Subcutaneous adipose tissue (tissue), 4 donors: ENCODE results near the gene ARMC9. TPM values are rescaled to one million over a fixed set of nuclear protein-coding genes. Genes with fewer than 3 reads are reported as not detected.

Experiments
- CTCF ChIP-seq: fragments of 450-650 bp; IDR thresholded peaks from one replicate; pipeline ENCODE4 v1.5.1; 2016; ENCODE audit warnings: low read depth, mild to moderate bottlenecking, control low read depth, antibody characterized with exemption, moderate library complexity
- total RNA-seq, 4 donors: library from RNA; depleted of rRNA; stranded (reverse); fragments of >200 nt; gene quantifications; one replicate each; pipeline ENCODE4 v1.1.0, GENCODE V29; 2016

ARMC9 gene
- total RNA-seq, 4 donors from 2014 or later, result 0.98 to 16.5 (median 4.6) TPM

- no peak for TF ChIP-seq CTCF
These were observed 113.6 kb downstream of the ARMC9 start for GRCh38 chr2:231312066-231312465.

GRCh38 chr2:231315896-231316295 is 117.5 kb downstream of the ARMC9 start:
- no peak for TF ChIP-seq CTCF

GRCh38 chr2:231317579-231317978 is 119.1 kb downstream of the ARMC9 start:
- TF ChIP-seq CTCF, result no peak

GRCh38 chr2:231318436-231318835 is 120.0 kb downstream of the ARMC9 start:
- no peak for TF ChIP-seq CTCF

DNA sequence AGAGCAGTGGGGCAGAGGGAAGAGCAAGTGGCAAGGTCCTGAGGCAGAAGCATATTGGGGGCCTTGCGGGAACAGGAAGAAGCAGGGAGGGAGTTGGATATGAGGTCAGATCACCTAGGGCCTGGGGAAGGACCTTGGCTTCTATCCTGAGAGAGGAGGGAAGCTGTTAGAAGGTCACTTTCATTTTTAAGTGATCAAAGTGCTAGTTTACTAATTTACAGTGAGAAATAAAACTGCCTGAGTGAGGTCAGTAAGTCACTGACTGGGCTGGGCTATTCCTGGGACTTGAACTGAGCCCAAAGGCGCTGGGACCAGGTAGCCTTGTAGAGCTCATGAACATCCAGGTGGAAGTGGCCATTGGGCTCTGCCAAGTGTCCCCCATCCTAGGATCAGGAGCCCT is 120.5 kb downstream of the ARMC9 start:
- no peak for TF ChIP-seq CTCF

DNA sequence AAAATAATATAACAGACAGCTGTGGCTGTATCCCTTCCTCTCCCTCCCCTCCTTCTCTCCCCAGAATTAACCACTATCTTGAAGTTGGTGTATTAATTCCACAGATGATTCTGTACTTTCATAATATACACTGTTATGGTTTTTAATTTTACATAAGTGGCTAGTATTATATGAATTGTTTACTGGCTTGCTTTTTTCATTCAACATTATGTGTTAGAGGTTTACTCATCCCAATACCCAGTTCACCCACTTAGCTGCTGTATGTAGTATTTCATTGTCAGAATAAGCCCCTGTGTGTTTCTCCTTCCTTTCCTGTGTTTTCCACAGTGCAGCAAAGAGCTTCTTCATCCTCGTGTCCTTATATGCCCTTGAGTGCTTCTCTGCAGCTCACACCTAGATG is 121.4 kb downstream of the ARMC9 start:
- TF ChIP-seq CTCF, result no peak

DNA sequence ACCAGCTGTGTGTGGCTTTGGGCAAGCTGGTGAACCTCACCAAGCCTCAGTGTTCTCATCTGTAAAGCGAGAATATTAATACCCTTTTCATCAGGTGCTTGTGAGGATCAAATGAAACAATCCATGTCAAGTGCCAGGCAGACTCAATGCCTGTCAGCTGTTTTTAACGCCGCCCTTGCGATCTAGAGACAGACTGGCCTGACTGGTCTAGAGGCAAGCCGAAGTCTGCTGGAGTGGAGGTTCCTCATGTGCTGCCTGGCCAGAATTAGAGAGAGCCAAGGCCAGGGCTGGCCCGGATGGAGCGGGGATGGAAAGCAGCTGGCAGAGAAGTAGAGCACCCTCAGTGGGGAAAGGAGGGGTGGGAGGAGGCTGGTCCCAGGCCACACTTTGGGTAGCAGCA is 122.6 kb downstream of the ARMC9 start:
- no peak for TF ChIP-seq CTCF
